HG03139 (cell line): ENCODE results near the gene CNPY3.

ENCODE experiments used
- ATAC-seq: cut with Tn5 transposase; IDR thresholded peaks from one replicate; pipeline ENCODE4 v1.9.1; 2021; ENCODE audit not compliant: unreplicated experiment

CNPY3 gene

GRCh38 chr6:42978839-42979522 lies 49.7 kb downstream of the CNPY3 start, which contains the start of gene PEX6:
Gene PEX6, minus strand, starts transcription at chr6:42979181. Its CDS starts 31 bp downstream, at chr6:42979150.
- peak; percentile 84 for ATAC-seq

GRCh38 chr6:42979523-42980177 lies 50.4 kb downstream of the CNPY3 start:
- ATAC-seq, result peak; percentile 7

GRCh38 chr6:42981836-42982235 lies 52.6 kb downstream of the CNPY3 start:
- ATAC-seq, result no peak

- peak; percentile 87 for ATAC-seq
Measured at GRCh38 chr6:42984001-42984923, 55.0 kb downstream of the CNPY3 start, which contains the start of gene PPP2R5D. Gene PPP2R5D, plus strand, starts transcription at chr6:42984570. Its CDS starts 108 bp downstream, at chr6:42984678.

GRCh38 chr6:42984924-42985475 lies 55.7 kb downstream of the CNPY3 start:
- no peak for ATAC-seq

- ATAC-seq, result no peak
Measured at GRCh38 chr6:42987533-42988451, 58.5 kb downstream of the CNPY3 start.

- ATAC-seq, result no peak
Measured at GRCh38 chr6:42988486-42989020, 59.3 kb downstream of the CNPY3 start.
